GM21717 (cell line): Measurements from ENCODE around the gene ACAN.

ENCODE experiments used
- ATAC-seq: cut with Tn5 transposase; IDR thresholded peaks from one replicate; pipeline ENCODE4 v1.9.1; 2021; ENCODE audit warnings: mild to moderate bottlenecking, moderate library complexity; ENCODE audit not compliant: unreplicated experiment

Gene ACAN

GRCh38 chr15:88803241-88803919 is at the start of gene ACAN:
ACAN (plus strand) TSS chr15:88803436; CDS start chr15:88836207, 32,771 bp downstream.
- no peak for ATAC-seq

GRCh38 chr15:88756521-88756920 is 46.7 kb upstream of the ACAN start:
- no peak for ATAC-seq

GRCh38 chr15:88756921-88757320 is 46.3 kb upstream of the ACAN start:
- ATAC-seq, result no peak

- ATAC-seq, result no peak
Observed at GRCh38 chr15:88759872-88760271, 43.4 kb upstream of the ACAN start.

DNA sequence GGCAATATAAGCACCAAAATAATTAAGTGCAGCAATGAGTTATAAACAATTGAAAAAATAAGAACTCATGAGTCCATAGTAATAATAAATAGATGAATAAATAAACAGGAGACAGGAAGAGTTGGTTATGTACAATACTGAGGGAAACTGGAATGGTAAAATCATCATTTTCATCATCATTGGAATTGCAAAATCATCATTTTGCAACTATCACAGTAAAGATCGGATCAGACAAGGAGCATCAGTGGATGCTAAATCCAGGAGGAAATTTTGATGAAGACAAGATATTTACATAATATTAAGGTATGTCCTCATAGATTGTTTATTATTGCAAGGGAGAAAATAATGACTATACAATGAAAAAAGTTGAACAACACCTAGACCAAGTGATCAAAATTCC is 38.8 kb upstream of the ACAN start:
- no peak for ATAC-seq

GRCh38 chr15:88765212-88765611 is 38.0 kb upstream of the ACAN start:
- no peak for ATAC-seq

DNA sequence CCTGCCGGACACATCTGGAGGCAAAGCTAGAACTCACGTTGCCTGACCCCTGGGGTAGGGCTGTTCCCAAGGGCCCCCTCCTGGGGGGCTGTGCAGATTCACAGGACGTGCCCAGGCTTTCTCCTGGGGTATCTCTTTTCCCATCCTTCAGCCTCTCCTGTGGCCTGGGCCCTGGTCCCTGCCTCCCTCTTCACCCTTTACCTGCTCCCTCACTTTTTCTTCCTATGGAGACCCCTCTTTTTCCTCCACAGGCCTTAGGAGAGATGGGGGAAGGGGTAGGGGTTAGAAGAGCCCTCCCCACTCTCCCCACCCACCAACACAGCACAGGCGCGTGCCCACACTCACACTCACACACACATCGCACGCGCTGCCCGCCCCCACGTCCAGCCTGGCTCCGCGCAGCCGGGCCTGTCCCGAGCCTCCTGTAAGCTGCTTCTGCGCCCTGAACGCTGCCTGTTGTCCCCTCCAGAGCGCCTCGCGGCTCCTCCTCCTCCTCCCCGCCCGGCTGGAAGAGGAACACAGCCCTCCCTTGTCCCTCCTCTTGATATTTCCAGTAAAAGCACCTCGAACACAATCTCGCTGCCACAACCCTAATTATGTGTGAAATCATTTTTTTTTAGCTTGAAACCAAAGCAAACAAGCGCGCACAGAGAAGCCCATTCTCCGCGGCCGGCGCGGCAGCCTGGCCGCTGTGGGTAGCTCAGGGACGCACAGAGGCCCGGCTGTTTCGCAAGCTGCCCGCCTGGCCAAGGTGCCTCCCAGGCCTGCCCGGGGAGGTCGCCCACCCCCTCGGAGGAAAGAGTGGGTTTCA is 33.9 kb upstream of the ACAN start:
- no peak for ATAC-seq

- no peak for ATAC-seq
Observed at GRCh38 chr15:88775776-88776175, 27.5 kb upstream of the ACAN start.

DNA sequence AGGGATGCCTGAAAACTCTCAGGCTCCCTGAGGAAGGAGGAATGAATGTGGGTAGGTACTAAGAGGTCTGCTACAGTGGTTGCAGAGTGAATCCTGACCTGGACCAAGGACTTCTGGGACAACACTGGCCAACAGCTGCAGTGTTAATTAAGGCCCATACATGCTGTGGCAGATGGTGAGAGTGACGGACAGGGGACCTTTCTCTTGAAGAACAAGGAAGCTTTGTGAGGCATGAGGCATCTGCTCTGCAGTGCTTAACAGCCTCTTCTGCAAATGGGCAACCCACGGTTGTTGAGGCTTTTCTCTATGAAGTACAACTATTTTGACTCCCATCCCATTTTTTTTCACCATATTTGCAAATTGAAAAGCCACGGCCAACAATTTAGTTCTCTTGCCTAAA is 26.6 kb upstream of the ACAN start:
- ATAC-seq, result no peak

DNA sequence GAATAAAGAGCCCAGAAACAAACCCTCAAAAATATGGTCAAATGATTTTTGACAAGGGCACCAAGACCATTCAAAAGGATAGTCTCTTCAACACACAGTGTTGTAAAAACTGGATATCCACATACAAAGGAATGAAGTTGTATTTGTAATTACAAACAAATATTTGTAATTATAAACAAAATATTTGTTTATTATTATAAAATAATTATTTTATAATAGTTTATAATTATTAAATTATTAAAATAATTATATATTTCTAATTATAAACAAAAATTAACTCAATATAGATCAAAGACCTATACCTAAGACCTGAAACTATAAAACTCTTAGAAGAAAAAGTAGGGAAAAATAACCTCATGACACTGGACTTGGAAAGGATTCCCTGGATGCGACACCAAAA is 23.3 kb upstream of the ACAN start:
- ATAC-seq, result no peak

GRCh38 chr15:88782465-88782864 is 20.8 kb upstream of the ACAN start:
- no peak for ATAC-seq

GRCh38 chr15:88785217-88785616 is 18.0 kb upstream of the ACAN start:
- ATAC-seq, result no peak

GRCh38 chr15:88788036-88788435 is 15.2 kb upstream of the ACAN start:
- ATAC-seq, result no peak

GRCh38 chr15:88788816-88789215 is 14.4 kb upstream of the ACAN start:
- no peak for ATAC-seq

GRCh38 chr15:88790486-88790885 is 12.8 kb upstream of the ACAN start:
- ATAC-seq, result no peak

- ATAC-seq, result no peak
Observed at GRCh38 chr15:88791637-88792036, 11.6 kb upstream of the ACAN start.

- no peak for ATAC-seq
Observed at GRCh38 chr15:88792342-88793282, 10.6 kb upstream of the ACAN start.

DNA sequence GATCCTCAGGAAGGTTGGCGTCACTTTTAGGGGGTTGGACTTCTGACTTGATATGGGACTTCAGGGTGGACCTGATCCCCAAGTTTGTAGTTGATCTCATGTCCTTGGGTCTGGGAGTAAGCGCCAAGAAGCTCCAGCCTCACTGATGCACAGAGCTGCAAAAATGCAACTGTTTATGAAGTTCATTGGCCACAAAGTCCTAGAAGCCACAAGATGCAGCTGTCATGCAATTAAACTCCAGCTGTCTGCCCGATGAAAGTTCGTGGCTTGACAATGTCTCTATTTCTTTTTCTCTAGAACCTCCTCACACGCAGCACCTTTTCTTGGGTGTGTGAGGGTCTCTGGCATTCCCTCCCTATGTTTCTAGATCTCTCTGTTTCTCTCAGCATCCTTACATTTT is 9.2 kb upstream of the ACAN start:
- no peak for ATAC-seq

- ATAC-seq, result no peak
Observed at GRCh38 chr15:88797663-88798339, 5.4 kb upstream of the ACAN start.

- no peak for ATAC-seq
Observed at GRCh38 chr15:88799341-88799740, 3.9 kb upstream of the ACAN start.

DNA sequence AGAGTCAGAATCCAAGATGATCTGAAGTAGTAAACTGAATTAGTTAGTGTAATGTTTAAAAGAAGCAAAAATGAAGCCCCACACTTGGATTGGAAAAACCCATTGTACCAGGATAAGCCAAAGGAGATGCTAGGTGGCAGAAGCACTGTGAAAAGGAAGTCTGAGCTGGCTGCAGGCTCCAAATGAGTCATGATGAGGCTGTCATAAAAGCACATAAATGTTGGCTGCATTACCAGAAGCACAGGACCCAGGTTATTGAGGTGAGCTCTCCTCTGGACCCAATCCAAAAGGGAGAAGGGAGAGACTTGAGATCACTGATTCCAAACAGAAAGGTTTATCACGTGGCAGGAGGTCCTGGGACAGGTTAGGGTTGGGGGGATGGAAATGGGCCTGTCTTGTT is 3.2 kb upstream of the ACAN start:
- no peak for ATAC-seq
